ENCODE measurements around the gene BAG3.

BAG3 gene

GRCh38 chr10:119625570-119626280 is 25.5 kb upstream of the BAG3 start:
- DNase-seq (ENCODE audit: low read depth): no peak
- H3K4me3 ChIP-seq (ENCODE audit: low read depth, low read length): no peak overlapping the region
- TF ChIP-seq CTCF (IDR thresholded peaks at IDR 0.05; ENCODE audit: low read depth, low read length, missing control alignments): no peak

- TF ChIP-seq CTCF (IDR thresholded peaks at IDR 0.05; ENCODE audit: low read depth, low read length, missing control alignments): no peak
- H3K4me3 ChIP-seq (ENCODE audit: low read depth, low read length): no peak overlapping the region
- DNase-seq (ENCODE audit: low read depth): no peak
Observed at GRCh38 chr10:119630300-119630699, 20.9 kb upstream of the BAG3 start.

GRCh38 chr10:119633538-119634218 is 17.5 kb upstream of the BAG3 start:
- no peak for DNase-seq (ENCODE audit: low read depth)
- no peak for TF ChIP-seq CTCF (IDR thresholded peaks at IDR 0.05; ENCODE audit: low read depth, low read length, missing control alignments)
- no peak overlapping the region for H3K4me3 ChIP-seq (ENCODE audit: low read depth, low read length)

GRCh38 chr10:119634219-119634544 is 17.0 kb upstream of the BAG3 start:
- H3K4me3 ChIP-seq (ENCODE audit: low read depth, low read length): no peak overlapping the region
- no peak for DNase-seq (ENCODE audit: low read depth)

GRCh38 chr10:119637631-119638030 is 13.5 kb upstream of the BAG3 start:
- no peak overlapping the region for H3K4me3 ChIP-seq (ENCODE audit: low read depth, low read length)
- DNase-seq (ENCODE audit: low read depth): no peak
- TF ChIP-seq CTCF (IDR thresholded peaks at IDR 0.05; ENCODE audit: low read depth, low read length, missing control alignments): no peak

More at GRCh38 chr10:119634219-119634544, 17.0 kb upstream of the BAG3 start:
- TF ChIP-seq CTCF (IDR thresholded peaks at IDR 0.05; ENCODE audit: low read depth, low read length, missing control alignments): no peak

GRCh38 chr10:119638982-119639381 is 12.2 kb upstream of the BAG3 start:
- no peak for TF ChIP-seq CTCF (IDR thresholded peaks at IDR 0.05; ENCODE audit: low read depth, low read length, missing control alignments)

GRCh38 chr10:119640384-119640783 is 10.8 kb upstream of the BAG3 start:
- DNase-seq (ENCODE audit: low read depth): no peak
- TF ChIP-seq CTCF (IDR thresholded peaks at IDR 0.05; ENCODE audit: low read depth, low read length, missing control alignments): no peak
- H3K4me3 ChIP-seq (ENCODE audit: low read depth, low read length): no peak overlapping the region

More at GRCh38 chr10:119638982-119639381, 12.2 kb upstream of the BAG3 start:
- no peak for DNase-seq (ENCODE audit: low read depth)
- no peak overlapping the region for H3K4me3 ChIP-seq (ENCODE audit: low read depth, low read length)

Data from GM12864 (cell line).